AG09309 (cell line): ENCODE data around the gene TOLLIP.

Source experiments
- DNase-seq: peaks from one replicate; pipeline ENCODE4 v3.0.0-alpha.2; 2010; ENCODE audit warnings: low read depth
- H3K4me3 ChIP-seq: 2 replicates; pipeline ENCODE4 v1.5.1; 2011; ENCODE audit warnings: mild to moderate bottlenecking, low read depth, low read length, moderate library complexity; ENCODE audit not compliant: control insufficient read depth
- CTCF ChIP-seq: IDR thresholded peaks from 2 replicates; pipeline ENCODE4 v1.5.1; 2011; ENCODE audit warnings: mild to moderate bottlenecking, low read depth, low read length, inconsistent platforms; ENCODE audit not compliant: insufficient read depth, control insufficient read depth; ENCODE audit errors: missing control alignments

TOLLIP gene

GRCh38 chr11:1336836-1337646, 27.6 kb upstream of the TOLLIP start:
- no peak for DNase-seq
- no peak overlapping the region for H3K4me3 ChIP-seq
- TF ChIP-seq CTCF = no peak

GRCh38 chr11:1335811-1336761, 26.7 kb upstream of the TOLLIP start:
- TF ChIP-seq CTCF = no peak
- peak; percentile 82 for DNase-seq
- peak overlapping the region; percentile 57 for H3K4me3 ChIP-seq

GRCh38 chr11:1335264-1335810, 25.9 kb upstream of the TOLLIP start:
- TF ChIP-seq CTCF = no peak
- no peak overlapping the region for H3K4me3 ChIP-seq
- no peak for DNase-seq

- no peak for TF ChIP-seq CTCF
- DNase-seq = no peak
- no peak overlapping the region for H3K4me3 ChIP-seq
Measured at GRCh38 chr11:1333860-1334259, 24.4 kb upstream of the TOLLIP start.

GRCh38 chr11:1333091-1333772, 23.8 kb upstream of the TOLLIP start:
- H3K4me3 ChIP-seq = no peak overlapping the region
- DNase-seq = no peak
- no peak for TF ChIP-seq CTCF

GRCh38 chr11:1330473-1330872, 21.0 kb upstream of the TOLLIP start:
- H3K4me3 ChIP-seq = no peak overlapping the region
- no peak for DNase-seq
- no peak for TF ChIP-seq CTCF
